Measurements from ENCODE around the gene ACTRT2. TPM values are rescaled to one million over a fixed set of nuclear protein-coding genes. Genes with fewer than 3 reads are reported as not detected.

The ACTRT2 gene
- polyA plus RNA-seq, 1 donor (not counting 4 experiments of a cell fraction or from before 2014, with no cell fraction given): not detected

DNA sequence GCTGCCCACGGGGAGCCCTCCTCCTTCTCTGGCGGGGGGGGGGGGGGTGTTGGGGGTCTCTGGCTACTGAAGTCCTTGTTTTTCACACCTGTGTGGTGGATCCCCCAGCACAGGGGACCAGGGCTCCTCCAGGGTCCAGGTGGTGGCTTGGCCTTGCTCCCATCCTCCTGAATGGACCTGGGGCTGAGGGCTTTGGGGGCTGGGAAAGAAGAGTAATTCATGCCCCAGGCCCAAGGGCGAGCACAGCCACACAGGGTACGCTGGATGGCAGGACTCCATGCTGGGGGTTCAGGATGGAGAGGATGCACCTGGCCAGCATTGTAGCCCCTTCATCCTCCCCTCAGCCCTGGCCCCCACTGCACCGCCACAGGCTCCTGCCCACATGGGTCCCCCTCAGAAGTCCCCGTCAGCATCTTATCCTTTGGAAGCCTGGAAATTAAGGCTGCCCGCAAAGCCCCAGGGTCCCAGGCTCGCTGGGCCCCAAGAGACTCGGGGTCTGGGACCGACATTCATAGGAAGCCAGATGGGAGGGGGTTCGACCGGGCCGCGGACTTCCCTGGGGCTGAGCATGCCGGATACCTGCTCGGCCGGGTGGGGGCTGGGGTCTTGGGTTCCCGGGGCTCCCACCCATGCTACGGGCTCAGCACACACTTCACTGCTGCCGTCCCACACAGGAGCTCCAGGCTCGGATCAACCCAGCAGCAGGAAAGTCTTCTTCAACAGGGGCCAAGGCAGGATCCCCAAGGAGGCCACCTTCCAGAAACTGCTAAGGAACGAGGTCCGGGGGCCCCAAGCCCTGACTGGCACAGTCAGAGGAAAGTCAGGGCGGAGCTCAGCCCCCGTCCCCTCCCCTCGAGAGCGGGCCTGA, 49.0 kb upstream of the ACTRT2 start:
- TF ChIP-seq CTCF (optimal IDR thresholded peaks at IDR 0.05 in 1 of 3, IDR thresholded peaks at IDR 0.05 in 1 of 3, conservative IDR thresholded peaks at IDR 0.05 in 1 of 3; ENCODE audit: extremely low read depth in 1 of 3, insufficient read depth in 2 of 3, low read length in 3 of 3): no peak
- TF ChIP-seq EZH2 (IDR thresholded peaks at IDR 0.05; ENCODE audit: low read length): no peak
- no peak overlapping the region for H3K27ac ChIP-seq (ENCODE audit: control insufficient read depth, insufficient read depth, low read length)
- no peak overlapping the region for H2AFZ ChIP-seq (ENCODE audit: control insufficient read depth, low read length)
- no peak overlapping the region for H3K4me2 ChIP-seq (ENCODE audit: control insufficient read depth, extremely low read depth, insufficient read depth, low read depth, low read length)
- H3K36me3 ChIP-seq (ENCODE audit: control insufficient read depth in 2 of 2, extremely low read depth in 1 of 2, insufficient read depth in 2 of 2, low read length in 2 of 2): no peaks in the 10 kb centered on the region
- peaks cover 11% of the 10 kb centered on the region for H3K9me3 ChIP-seq (ENCODE audit: control insufficient read depth, low read depth, low read length)
- H3K9me1 ChIP-seq (ENCODE audit: control insufficient read depth, extremely low read depth, insufficient read depth, low read length): no peaks in the 10 kb centered on the region
- no peaks in the 10 kb centered on the region for H3K4me1 ChIP-seq (ENCODE audit: control insufficient read depth, extremely low read depth, insufficient read depth, low read length)
- no peaks in the 10 kb centered on the region for H3K79me2 ChIP-seq (ENCODE audit: control insufficient read depth, insufficient read depth, low read length)
- dilution Hi-C loops (cut with MboI; ENCODE audit: extremely low pct_ligation_motif_present, low sequenced_read_pairs): no loop called here
- H4K20me1 ChIP-seq (ENCODE audit: control insufficient read depth, extremely low read depth, insufficient read depth, low read length): no peaks in the 10 kb centered on the region
- no peak for DNase-seq (ENCODE audit: low read depth, low spot score)
- no peak for FAIRE-seq
- H3K27me3 ChIP-seq (ENCODE audit: control insufficient read depth, extremely low read depth, insufficient read depth, low read length): no peaks in the 10 kb centered on the region
- no peak overlapping the region for H3K4me3 ChIP-seq (ENCODE audit: control insufficient read depth in 2 of 3, extremely low read depth in 1 of 3, insufficient read depth in 2 of 3, low read depth in 1 of 3, low read length in 3 of 3)
- H3K9ac ChIP-seq (ENCODE audit: control insufficient read depth, extremely low read depth, insufficient read depth, low read length): no peak overlapping the region

- Histone ChIP-seq H3K27me3 (ENCODE audit: control insufficient read depth, extremely low read depth, insufficient read depth, low read length) (no peaks in the 10 kb centered on the region), H3K9me3 (ENCODE audit: control insufficient read depth, low read depth, low read length) (peaks cover 11% of the 10 kb centered on the region), H3K9ac (ENCODE audit: control insufficient read depth, extremely low read depth, insufficient read depth, low read length) (no peak overlapping the region), H3K9me1 (ENCODE audit: control insufficient read depth, extremely low read depth, insufficient read depth, low read length) (no peaks in the 10 kb centered on the region), H3K4me1 (ENCODE audit: control insufficient read depth, extremely low read depth, insufficient read depth, low read length) (no peaks in the 10 kb centered on the region), H4K20me1 (ENCODE audit: control insufficient read depth, extremely low read depth, insufficient read depth, low read length) (no peaks in the 10 kb centered on the region), H2AFZ (ENCODE audit: control insufficient read depth, low read length) (no peak overlapping the region), H3K36me3 (ENCODE audit: control insufficient read depth in 2 of 2, extremely low read depth in 1 of 2, insufficient read depth in 2 of 2, low read length in 2 of 2) (no peaks in the 10 kb centered on the region), H3K27ac (ENCODE audit: control insufficient read depth, insufficient read depth, low read length) (no peak overlapping the region), H3K4me3 (ENCODE audit: control insufficient read depth in 2 of 3, extremely low read depth in 1 of 3, insufficient read depth in 2 of 3, low read depth in 1 of 3, low read length in 3 of 3) (no peak overlapping the region), H3K79me2 (ENCODE audit: control insufficient read depth, insufficient read depth, low read length) (no peaks in the 10 kb centered on the region), H3K4me2 (ENCODE audit: control insufficient read depth, extremely low read depth, insufficient read depth, low read depth, low read length) (no peak overlapping the region)
- dilution Hi-C loops (cut with MboI; ENCODE audit: extremely low pct_ligation_motif_present, low sequenced_read_pairs): no loop called here
- TF ChIP-seq CTCF (optimal IDR thresholded peaks at IDR 0.05 in 1 of 3, IDR thresholded peaks at IDR 0.05 in 1 of 3, conservative IDR thresholded peaks at IDR 0.05 in 1 of 3; ENCODE audit: extremely low read depth in 1 of 3, insufficient read depth in 2 of 3, low read length in 3 of 3) (no peak), EZH2 (IDR thresholded peaks at IDR 0.05; ENCODE audit: low read length) (no peak)
- FAIRE-seq (no peak), DNase-seq (ENCODE audit: low read depth, low spot score) (no peak)
Measured at GRCh38 chr1:2972879-2973575, 48.2 kb upstream of the ACTRT2 start.
